NB4 (cell line): ENCODE results near the gene RER1.

Experiments
- CTCF ChIP-seq: IDR thresholded peaks from one replicate; pipeline ENCODE4 v1.5.1; 2012; ENCODE audit warnings: low read depth, low read length
- MAX ChIP-seq: IDR thresholded peaks from 2 replicates; pipeline ENCODE4 v1.6.1; 2011; ENCODE audit warnings: low read depth, low read length
- MYC ChIP-seq: IDR thresholded peaks from 2 replicates; pipeline ENCODE4 v1.6.1; 2011; ENCODE audit warnings: low read depth, low read length
- POLR2A ChIP-seq: IDR thresholded peaks from 2 replicates; pipeline ENCODE4 v1.6.1; 2011; ENCODE audit warnings: mild to moderate bottlenecking; ENCODE audit not compliant: insufficient read length; ENCODE audit errors: extremely low read depth

- TF ChIP-seq CTCF: no peak
- TF ChIP-seq POLR2A: no peak
- no peak for TF ChIP-seq MAX
- no peak for TF ChIP-seq MYC
These were observed 7.2 kb downstream of the RER1 start for GRCh38 chr1:2398871-2399270.
